Measurements from ENCODE around the gene ZNF28. TPM values are rescaled to one million over a fixed set of nuclear protein-coding genes. Genes with fewer than 3 reads are reported as not detected.

Gene ZNF28
- total RNA-seq, result 4.0 and 10.4 TPM in 2 replicates

GRCh38 chr19:52821204-52821960 lies at the start of gene ZNF28:
Gene ZNF28, minus strand, starts transcription at chr19:52821633. Its CDS starts 3,675 bp downstream, at chr19:52817958.

GRCh38 chr19:52857378-52858191 lies 36.2 kb upstream of the ZNF28 start, which contains the start of gene ZNF468:
Gene ZNF468, minus strand, starts transcription at chr19:52857619. Its CDS starts 3,347 bp downstream, at chr19:52854272.

GRCh38 chr19:52786464-52787354 lies 34.7 kb downstream of the ZNF28 start, which contains the start of gene ZNF600:
Gene ZNF600, minus strand, starts transcription at chr19:52786791. Its CDS starts 7,903 bp downstream, at chr19:52778888.

Other genes with a start within 250 kb of the ZNF28 start
- gene ZNF83, start 183.3 kb downstream of the ZNF28 start, total RNA-seq, result 16.7 and 18.2 TPM in 2 replicates
- gene ZNF611, start 86.6 kb downstream of the ZNF28 start, total RNA-seq, result 5.0 and 5.1 TPM in 2 replicates
- 1.6 and 8.4 TPM in 2 replicates for gene ZNF600, start 34.8 kb downstream of the ZNF28 start, total RNA-seq
- gene ZNF468, start 36.0 kb upstream of the ZNF28 start, total RNA-seq, result 11.6 and 16.7 TPM in 2 replicates
- gene ZNF320, start 76.0 kb upstream of the ZNF28 start, total RNA-seq, result 4.0 and 8.9 TPM in 2 replicates
- gene ZNF888, start 101.8 kb upstream of the ZNF28 start, total RNA-seq, result 1.6 and 1.9 TPM in 2 replicates
- gene ZNF816, start 141.2 kb upstream of the ZNF28 start, total RNA-seq, result 3.8 and 23.7 TPM in 2 replicates
- not detected in 2 replicates for gene ERVV-1, start 192.3 kb upstream of the ZNF28 start, total RNA-seq
- not detected in 2 replicates for gene ERVV-2, start 223.1 kb upstream of the ZNF28 start, total RNA-seq

Measured in cardiac atrium fibroblast (primary cell).